HepG2 (cell line): ENCODE measurements around the gene DCST2. TPM values are rescaled to one million over a fixed set of nuclear protein-coding genes. Genes with fewer than 3 reads are reported as not detected.

Experiments
- ARID4A ChIP-seq: sonication (generic); formaldehyde crosslinking; IDR thresholded peaks from 2 replicates; pipeline ENCODE4 v1.5.0; 2020; ENCODE audit warnings: mild to moderate bottlenecking, missing genetic modification reagents, borderline replicate concordance
- KIAA2018 ChIP-seq: sonication (generic); formaldehyde crosslinking; IDR thresholded peaks from 2 replicates; pipeline ENCODE4 v1.5.0; 2020; ENCODE audit warnings: mild to moderate bottlenecking, missing genetic modification reagents, borderline replicate concordance
- MXD3 ChIP-seq: IDR thresholded peaks from 2 replicates; pipeline ENCODE4 v1.6.1; 2016; ENCODE audit warnings: mild to moderate bottlenecking, missing biosample characterization, missing genetic modification reagents
- ZMAT5 ChIP-seq: sonication (generic); formaldehyde crosslinking; IDR thresholded peaks from 2 replicates; pipeline ENCODE4 v1.5.0; 2020; ENCODE audit warnings: mild to moderate bottlenecking, low read depth, missing genetic modification reagents, borderline replicate concordance
- ZNF547 ChIP-seq: sonication (generic); formaldehyde crosslinking; IDR thresholded peaks from 2 replicates; pipeline ENCODE4 v1.5.1; 2020; ENCODE audit warnings: mild to moderate bottlenecking, missing genetic modification reagents
- ZNF549 ChIP-seq: sonication (generic); formaldehyde crosslinking; IDR thresholded peaks from 2 replicates; pipeline ENCODE4 v1.5.0; 2020; ENCODE audit warnings: missing genetic modification reagents
- ZNF615 ChIP-seq: sonication (generic); formaldehyde crosslinking; IDR thresholded peaks from 2 replicates; pipeline ENCODE4 v1.5.0; 2020; ENCODE audit warnings: mild to moderate bottlenecking, missing genetic modification reagents, borderline replicate concordance
- ZNF740 ChIP-seq: sonication (generic); formaldehyde crosslinking; IDR thresholded peaks from 2 replicates; pipeline ENCODE4 v1.4.0; 2020; ENCODE audit warnings: missing genetic modification reagents
- ZSCAN29 ChIP-seq: sonication (generic); formaldehyde crosslinking; conservative IDR thresholded peaks from 2 replicates; pipeline ENCODE4 v1.4.0; 2020; ENCODE audit warnings: mild to moderate bottlenecking, missing genetic modification reagents
- polyA plus RNA-seq, 8 experiments: library from polyadenylated mRNA; depleted of rRNA in 3 of 8; stranded (reverse) in 7 of 8; unstranded in 1 of 8; fragments of >200 nt; fragmentation: Illumina TruSeq in 4 of 8; extraction: Trizol in 4 of 8; gene quantifications; 2 replicates each; pipeline versions ENCODE4 v1.2.1 to v1.2.3, GENCODE V29; 2011 to 2016; ENCODE audit warnings: low read depth in 4 of 8, missing spikeins in 1 of 8, mixed read lengths in 1 of 8; ENCODE audit not compliant: insufficient read depth in 1 of 8
- total RNA-seq, 5 experiments: library from RNA; depleted of rRNA; stranded (reverse); fragments of >200 nt; fragmentation: Illumina TruSeq; extraction: Trizol; gene quantifications; 2 replicates each; pipeline ENCODE4 v1.2.3, GENCODE V29; 2016; ENCODE audit warnings: low read depth in 1 of 5
- TF ChIP-seq, protein P1 (sequence below): sonication (generic); formaldehyde crosslinking; IDR thresholded peaks from 2 replicates; pipeline ENCODE4 v1.5.1; 2020; ENCODE audit warnings: mild to moderate bottlenecking, missing genetic modification reagents

The DCST2 gene
- total and polyA plus RNA-seq, 2 of the 13 experiments (the other 11 are each of a cell fraction or from before 2014, with no cell fraction given): 0.74 TPM; not detected in 1

DNA sequence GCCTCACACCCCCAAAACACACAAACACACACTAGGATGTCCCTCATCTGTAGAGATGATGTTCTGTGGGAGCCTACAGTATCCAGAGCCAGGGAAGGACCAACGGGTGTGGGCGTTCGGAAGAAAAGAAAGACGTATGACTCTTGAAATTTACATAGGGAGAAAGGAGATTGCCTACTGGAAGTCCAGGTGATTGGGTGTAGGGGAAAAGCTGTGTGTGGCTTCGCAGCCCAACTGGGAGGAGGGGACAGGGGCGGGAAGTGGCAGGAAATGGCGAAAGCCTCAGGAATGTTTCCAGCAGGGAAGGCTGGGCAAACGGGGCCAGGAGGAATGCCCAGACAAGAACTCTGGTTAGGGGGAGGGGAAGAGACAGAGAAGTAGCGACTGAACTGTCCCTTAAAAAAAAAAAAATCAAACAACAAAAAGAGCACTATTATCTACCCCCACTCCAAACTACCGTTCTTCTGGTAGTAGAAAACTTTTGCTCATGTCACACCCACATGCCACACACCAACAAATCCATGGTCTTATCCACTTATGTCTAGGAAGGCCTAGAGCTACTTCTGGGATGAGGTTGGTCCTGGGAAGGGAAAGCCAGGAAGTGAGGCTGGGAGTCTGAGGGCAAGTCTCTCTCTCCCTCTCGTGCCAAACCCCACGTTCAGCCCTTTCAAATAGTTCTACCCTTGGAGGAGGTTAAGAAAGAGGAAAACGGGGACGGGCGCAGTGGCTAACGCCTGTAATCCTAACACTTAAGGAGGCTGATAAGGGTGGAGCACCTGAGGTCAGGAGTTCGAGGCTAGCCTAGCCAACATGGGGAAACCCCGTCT is 60.9 kb downstream of the DCST2 start (continued):
- TF ChIP-seq ZNF547: no peak; the same call in 1 of the 2 replicates
- TF ChIP-seq ZNF549: no peak
- no peak; the same call in 1 of the 2 replicates for TF ChIP-seq ZNF615 (CRISPR knock-in tag)
- TF ChIP-seq ARID4A: peak; percentile 52; the same call in 1 of the 2 replicates
- TF ChIP-seq KIAA2018 (CRISPR knock-in tag): no peak
- 0 out of 2 replicates have a peak, but pooled peaks have one; percentile 24 for TF ChIP-seq ZSCAN29
- TF ChIP-seq MXD3 (CRISPR knock-in tag): no peak
- TF ChIP-seq, protein P1, sequence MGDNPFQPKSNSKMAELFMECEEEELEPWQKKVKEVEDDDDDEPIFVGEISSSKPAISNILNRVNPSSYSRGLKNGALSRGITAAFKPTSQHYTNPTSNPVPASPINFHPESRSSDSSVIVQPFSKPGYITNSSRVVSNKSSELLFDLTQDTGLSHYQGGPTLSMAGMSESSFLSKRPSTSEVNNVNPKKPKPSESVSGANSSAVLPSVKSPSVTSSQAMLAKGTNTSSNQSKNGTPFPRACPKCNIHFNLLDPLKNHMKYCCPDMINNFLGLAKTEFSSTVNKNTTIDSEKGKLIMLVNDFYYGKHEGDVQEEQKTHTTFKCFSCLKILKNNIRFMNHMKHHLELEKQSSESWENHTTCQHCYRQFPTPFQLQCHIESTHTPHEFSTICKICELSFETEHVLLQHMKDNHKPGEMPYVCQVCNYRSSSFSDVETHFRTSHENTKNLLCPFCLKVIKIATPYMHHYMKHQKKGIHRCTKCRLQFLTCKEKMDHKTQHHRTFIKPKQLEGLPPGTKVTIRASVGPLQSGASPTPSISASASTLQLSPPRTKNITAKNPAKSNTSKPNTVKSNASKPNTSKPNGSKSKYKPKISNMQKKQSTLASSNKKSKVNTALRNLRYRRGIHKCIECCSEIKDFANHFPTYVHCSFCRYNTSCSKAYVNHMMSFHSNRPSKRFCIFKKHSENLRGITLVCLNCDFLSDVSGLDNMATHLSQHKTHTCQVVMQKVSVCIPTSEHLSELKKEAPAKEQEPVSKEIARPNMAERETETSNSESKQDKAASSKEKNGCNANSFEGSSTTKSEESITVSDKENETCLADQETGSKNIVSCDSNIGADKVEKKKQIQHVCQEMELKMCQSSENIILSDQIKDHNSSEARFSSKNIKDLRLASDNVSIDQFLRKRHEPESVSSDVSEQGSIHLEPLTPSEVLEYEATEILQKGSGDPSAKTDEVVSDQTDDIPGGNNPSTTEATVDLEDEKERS (CRISPR knock-in tag): no peak
- TF ChIP-seq ZMAT5: no peak
- no peak for TF ChIP-seq ZNF740
